HG03575 (cell line): Measurements from ENCODE around the gene SMG6.
"Not testable (repeated sequence)": the region's sequence is repeated elsewhere in the genome, so short reads cannot be mapped to it uniquely, and the experiment has no call there.

ENCODE experiments used
- ATAC-seq: cut with Tn5 transposase; IDR thresholded peaks from one replicate; pipeline ENCODE4 v1.9.1; 2021; ENCODE audit not compliant: unreplicated experiment, insufficient number of reproducible peaks, low FRiP score; ENCODE audit errors: extremely low read depth

SMG6 gene

GRCh38 chr17:2172077-2172851 lies 131.3 kb downstream of the SMG6 start:
- ATAC-seq = no peak

- ATAC-seq = no peak
Measured at GRCh38 chr17:2171702-2172076, 131.9 kb downstream of the SMG6 start.

GRCh38 chr17:2170023-2170422 lies 133.6 kb downstream of the SMG6 start:
- ATAC-seq = no peak

- ATAC-seq = not testable (repeated sequence)
Measured at GRCh38 chr17:2165723-2166122, 137.9 kb downstream of the SMG6 start.

- ATAC-seq = no peak
Measured at GRCh38 chr17:2158396-2158780, 145.2 kb downstream of the SMG6 start.

- no peak for ATAC-seq
Measured at GRCh38 chr17:2157675-2158395, 145.8 kb downstream of the SMG6 start.

GRCh38 chr17:2157081-2157480 lies 146.5 kb downstream of the SMG6 start:
- no peak for ATAC-seq

GRCh38 chr17:2156666-2157065 lies 146.9 kb downstream of the SMG6 start:
- no peak for ATAC-seq

- ATAC-seq = no peak
Measured at GRCh38 chr17:2155573-2155972, 148.0 kb downstream of the SMG6 start.

- no peak for ATAC-seq
Measured at GRCh38 chr17:2151358-2152033, 152.1 kb downstream of the SMG6 start.

GRCh38 chr17:2150806-2151205 lies 152.8 kb downstream of the SMG6 start:
- ATAC-seq = no peak

- ATAC-seq = no peak
Measured at GRCh38 chr17:2149934-2150333, 153.7 kb downstream of the SMG6 start.

GRCh38 chr17:2146132-2146871 lies 157.3 kb downstream of the SMG6 start:
- ATAC-seq = no peak

- no peak for ATAC-seq
Measured at GRCh38 chr17:2144701-2145100, 158.9 kb downstream of the SMG6 start.

GRCh38 chr17:2143332-2143731 lies 160.3 kb downstream of the SMG6 start:
- ATAC-seq = no peak

- not testable (repeated sequence) for ATAC-seq
Measured at GRCh38 chr17:2142682-2143081, 160.9 kb downstream of the SMG6 start.

- no peak for ATAC-seq
Measured at GRCh38 chr17:2140683-2141082, 162.9 kb downstream of the SMG6 start.

- ATAC-seq = no peak
Measured at GRCh38 chr17:2138761-2139160, 164.8 kb downstream of the SMG6 start.

GRCh38 chr17:2138318-2138717 lies 165.3 kb downstream of the SMG6 start:
- no peak for ATAC-seq
